Activated T-cell treated with anti-CD3 and anti-CD28 coated beads, Interleukin-2, amount 50 U/mL, for 72 hours (primary cell): ENCODE data around the gene CASZ1. TPM values are rescaled to one million over a fixed set of nuclear protein-coding genes. Genes with fewer than 3 reads are reported as not detected.

ENCODE experiments used
- ATAC-seq, 2 donors: fragments of 150-1000 bp; cut with Tn5 transposase; replicated peaks in 1 of 2; 2 replicates each; pipeline ENCODE4 v1.10.0; 2021; ENCODE audit warnings: moderate library complexity in 2 of 2, mild to moderate bottlenecking in 1 of 2
- DNase-seq, 2 donors: peaks; one replicate each; pipeline ENCODE4 v3.0.0; 2021 to 2022; ENCODE audit warnings: mixed read lengths in 1 of 2
- H3K27ac Mint-ChIP-seq: one replicate; pipeline ENCODE4 v1.8.0; 2022; ENCODE audit warnings: mild to moderate bottlenecking, moderate library complexity, mixed read lengths
- H3K27me3 Mint-ChIP-seq: one replicate; pipeline ENCODE4 v1.8.0; 2022; ENCODE audit warnings: low read depth, mixed read lengths
- H3K36me3 Mint-ChIP-seq, 2 donors: one replicate each; pipeline ENCODE4 v1.8.0; 2022; ENCODE audit warnings: mixed read lengths in 2 of 2, mild to moderate bottlenecking in 1 of 2; ENCODE audit not compliant: insufficient read depth in 2 of 2
- H3K4me1 Mint-ChIP-seq: one replicate; pipeline ENCODE4 v1.8.0; 2022; ENCODE audit warnings: low read depth, mixed read lengths
- H3K4me3 Mint-ChIP-seq, 2 donors: one replicate each; pipeline ENCODE4 v1.8.0; 2022; ENCODE audit warnings: mild to moderate bottlenecking in 2 of 2, mixed read lengths in 2 of 2, moderate library complexity in 2 of 2
- H3K9me3 Mint-ChIP-seq, 2 donors: one replicate each; pipeline ENCODE4 v1.8.0; 2022; ENCODE audit warnings: mixed read lengths in 2 of 2
- total RNA-seq, 2 donors: library from RNA; stranded (reverse); gene quantifications; one replicate each; pipeline ENCODE4 v1.2.3, GENCODE V29; 2022

CASZ1 gene
- total RNA-seq, 2 donors from 2014 or later, result 14.7 to 15.5 TPM

GRCh38 chr1:10677491-10678391 is 118.7 kb downstream of the CASZ1 start:
- H3K4me1 Mint-ChIP-seq, result peaks cover 4% of the 10 kb centered on the region
- H3K4me3 Mint-ChIP-seq, result no peak overlapping the region
- no peak for ATAC-seq
- no peaks in the 10 kb centered on the region for H3K36me3 Mint-ChIP-seq
- no peak overlapping the region for H3K27ac Mint-ChIP-seq
- H3K27me3 Mint-ChIP-seq, result no peaks in the 10 kb centered on the region
- DNase-seq, result no peak
- H3K9me3 Mint-ChIP-seq, result no peaks in the 10 kb centered on the region

GRCh38 chr1:10676963-10677362 is 119.5 kb downstream of the CASZ1 start:
- H3K4me1 Mint-ChIP-seq, result peaks cover 4% of the 10 kb centered on the region
- H3K36me3 Mint-ChIP-seq, result no peaks in the 10 kb centered on the region
- H3K27me3 Mint-ChIP-seq, result no peaks in the 10 kb centered on the region
- H3K4me3 Mint-ChIP-seq, result no peak overlapping the region
- H3K9me3 Mint-ChIP-seq, result no peaks in the 10 kb centered on the region
- H3K27ac Mint-ChIP-seq, result no peak overlapping the region
- DNase-seq (no peak), ATAC-seq (no peak)

GRCh38 chr1:10675813-10676212 is 120.6 kb downstream of the CASZ1 start:
- no peaks in the 10 kb centered on the region for H3K27me3 Mint-ChIP-seq
- no peak overlapping the region for H3K27ac Mint-ChIP-seq
- H3K36me3 Mint-ChIP-seq, result no peaks in the 10 kb centered on the region
- H3K9me3 Mint-ChIP-seq, result no peaks in the 10 kb centered on the region
- DNase-seq (no peak), ATAC-seq (no peak)
- peaks cover 4% of the 10 kb centered on the region for H3K4me1 Mint-ChIP-seq
- no peak overlapping the region for H3K4me3 Mint-ChIP-seq

GRCh38 chr1:10674700-10675609 is 121.5 kb downstream of the CASZ1 start:
- H3K36me3 Mint-ChIP-seq, result no peaks in the 10 kb centered on the region
- no peaks in the 10 kb centered on the region for H3K27me3 Mint-ChIP-seq
- no peak for DNase-seq
- peaks cover 4% of the 10 kb centered on the region for H3K4me1 Mint-ChIP-seq
- H3K4me3 Mint-ChIP-seq, result no peak overlapping the region
- no peak overlapping the region for H3K27ac Mint-ChIP-seq
- no peak for ATAC-seq
- H3K9me3 Mint-ChIP-seq, result no peaks in the 10 kb centered on the region

- ATAC-seq (no peak), DNase-seq (no peak)
- no peaks in the 10 kb centered on the region for H3K36me3 Mint-ChIP-seq
- H3K4me3 Mint-ChIP-seq, result no peak overlapping the region
- H3K4me1 Mint-ChIP-seq, result peaks cover 4% of the 10 kb centered on the region
- no peaks in the 10 kb centered on the region for H3K9me3 Mint-ChIP-seq
- no peak overlapping the region for H3K27ac Mint-ChIP-seq
- H3K27me3 Mint-ChIP-seq, result no peaks in the 10 kb centered on the region
These were observed 122.2 kb downstream of the CASZ1 start for GRCh38 chr1:10674222-10674621.

GRCh38 chr1:10673109-10673711 is 123.2 kb downstream of the CASZ1 start:
- Mint-ChIP-seq H3K4me1 (peaks cover 4% of the 10 kb centered on the region), H3K27me3 (no peaks in the 10 kb centered on the region), H3K4me3 (no peak overlapping the region), H3K9me3 (no peaks in the 10 kb centered on the region), H3K36me3 (no peaks in the 10 kb centered on the region), H3K27ac (no peak overlapping the region)
- ATAC-seq (no peak), DNase-seq (no peak)

GRCh38 chr1:10672343-10673050 is 123.9 kb downstream of the CASZ1 start:
- no peak for DNase-seq
- Mint-ChIP-seq H3K27me3 (no peaks in the 10 kb centered on the region), H3K27ac (no peak overlapping the region), H3K4me1 (peaks cover 4% of the 10 kb centered on the region), H3K4me3 (no peak overlapping the region), H3K9me3 (no peaks in the 10 kb centered on the region), H3K36me3 (no peaks in the 10 kb centered on the region)
- no peak for ATAC-seq

- ATAC-seq, result no peak
- DNase-seq, result no peak
- Mint-ChIP-seq H3K9me3 (no peaks in the 10 kb centered on the region), H3K4me1 (peaks cover 4% of the 10 kb centered on the region), H3K27me3 (no peaks in the 10 kb centered on the region), H3K36me3 (no peaks in the 10 kb centered on the region), H3K27ac (no peak overlapping the region), H3K4me3 (no peak overlapping the region)
These were observed 124.7 kb downstream of the CASZ1 start for GRCh38 chr1:10671622-10672342.

- DNase-seq, result no peak
- no peak for ATAC-seq
- H3K36me3 Mint-ChIP-seq, result no peaks in the 10 kb centered on the region
- no peaks in the 10 kb centered on the region for H3K9me3 Mint-ChIP-seq
- H3K27ac Mint-ChIP-seq, result no peak overlapping the region
- H3K27me3 Mint-ChIP-seq, result no peaks in the 10 kb centered on the region
- no peaks in the 10 kb centered on the region for H3K4me1 Mint-ChIP-seq
- H3K4me3 Mint-ChIP-seq, result no peak overlapping the region
These were observed 125.4 kb downstream of the CASZ1 start for GRCh38 chr1:10671090-10671489.

- Mint-ChIP-seq H3K4me1 (no peaks in the 10 kb centered on the region), H3K4me3 (no peak overlapping the region), H3K27me3 (no peaks in the 10 kb centered on the region), H3K36me3 (no peaks in the 10 kb centered on the region), H3K9me3 (no peaks in the 10 kb centered on the region), H3K27ac (no peak overlapping the region)
- DNase-seq (no peak), ATAC-seq (no peak)
These were observed 126.3 kb downstream of the CASZ1 start for GRCh38 chr1:10670190-10670589.

GRCh38 chr1:10669570-10669969 is 126.9 kb downstream of the CASZ1 start:
- ATAC-seq (no peak), DNase-seq (no peak)
- Mint-ChIP-seq H3K9me3 (no peaks in the 10 kb centered on the region), H3K36me3 (no peaks in the 10 kb centered on the region), H3K27ac (no peak overlapping the region), H3K4me1 (no peaks in the 10 kb centered on the region), H3K4me3 (no peak overlapping the region), H3K27me3 (no peaks in the 10 kb centered on the region)
